GM18508 (cell line): ENCODE data around the gene FAM53A.

ENCODE experiments used
- ATAC-seq: cut with Tn5 transposase; IDR thresholded peaks from one replicate; pipeline ENCODE4 v1.9.1; 2021; ENCODE audit warnings: moderate number of reproducible peaks; ENCODE audit not compliant: insufficient read depth, unreplicated experiment

The FAM53A gene

GRCh38 chr4:1626941-1627340, 57.2 kb downstream of the FAM53A start:
- ATAC-seq: no peak

GRCh38 chr4:1626151-1626550, 58.0 kb downstream of the FAM53A start:
- ATAC-seq: no peak

GRCh38 chr4:1625600-1626138, 58.4 kb downstream of the FAM53A start:
- ATAC-seq: no peak

- ATAC-seq: no peak
Observed at GRCh38 chr4:1624519-1624910, 59.6 kb downstream of the FAM53A start.

- ATAC-seq: no peak
Observed at GRCh38 chr4:1623821-1624518, 60.1 kb downstream of the FAM53A start.

- no peak for ATAC-seq
Observed at GRCh38 chr4:1623400-1623799, 60.7 kb downstream of the FAM53A start.

GRCh38 chr4:1622956-1623355, 61.2 kb downstream of the FAM53A start:
- no peak for ATAC-seq

GRCh38 chr4:1622238-1622637, 61.9 kb downstream of the FAM53A start:
- no peak for ATAC-seq

GRCh38 chr4:1621526-1621925, 62.6 kb downstream of the FAM53A start:
- no peak for ATAC-seq

GRCh38 chr4:1619151-1619672, 64.9 kb downstream of the FAM53A start:
- ATAC-seq: no peak

- ATAC-seq: no peak
Observed at GRCh38 chr4:1618438-1618837, 65.7 kb downstream of the FAM53A start.

GRCh38 chr4:1616557-1616930, 67.6 kb downstream of the FAM53A start:
- ATAC-seq: no peak

DNA sequence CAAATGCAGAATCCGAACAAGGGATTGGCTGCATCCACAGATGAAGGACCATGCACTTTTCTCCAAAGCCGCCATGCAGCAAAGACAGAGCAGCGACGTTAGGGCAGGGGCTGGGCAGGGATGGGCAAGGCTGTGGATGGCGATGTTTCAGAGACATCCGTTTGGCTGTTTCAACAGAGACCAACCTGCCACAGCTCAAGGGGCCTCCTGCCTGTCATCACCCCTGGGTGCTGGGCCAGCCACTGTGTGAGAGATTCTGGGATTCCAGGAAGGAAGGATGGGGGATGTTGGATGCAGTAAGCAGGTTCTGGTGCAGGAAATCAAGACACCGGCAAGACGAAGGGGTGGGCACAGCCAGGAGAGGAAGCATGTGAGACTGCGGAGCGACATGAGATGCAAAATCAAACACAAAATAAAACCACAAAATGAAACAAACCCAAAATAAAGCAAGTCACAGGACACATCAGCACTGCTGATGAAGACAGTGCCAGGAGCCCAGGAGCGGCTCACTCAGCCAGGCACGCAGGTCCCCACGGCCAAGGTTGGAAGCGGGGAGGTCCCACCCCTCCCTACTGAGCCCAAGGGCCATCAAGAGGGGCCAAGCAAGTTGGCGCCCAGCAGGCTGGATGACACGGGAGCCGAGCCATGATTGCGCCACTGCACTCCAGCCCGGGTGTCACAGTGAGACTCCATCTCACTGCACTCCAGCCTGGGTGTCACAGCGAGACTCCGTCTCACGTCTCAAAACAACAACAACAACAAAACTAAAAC, 68.1 kb downstream of the FAM53A start:
- no peak for ATAC-seq

DNA sequence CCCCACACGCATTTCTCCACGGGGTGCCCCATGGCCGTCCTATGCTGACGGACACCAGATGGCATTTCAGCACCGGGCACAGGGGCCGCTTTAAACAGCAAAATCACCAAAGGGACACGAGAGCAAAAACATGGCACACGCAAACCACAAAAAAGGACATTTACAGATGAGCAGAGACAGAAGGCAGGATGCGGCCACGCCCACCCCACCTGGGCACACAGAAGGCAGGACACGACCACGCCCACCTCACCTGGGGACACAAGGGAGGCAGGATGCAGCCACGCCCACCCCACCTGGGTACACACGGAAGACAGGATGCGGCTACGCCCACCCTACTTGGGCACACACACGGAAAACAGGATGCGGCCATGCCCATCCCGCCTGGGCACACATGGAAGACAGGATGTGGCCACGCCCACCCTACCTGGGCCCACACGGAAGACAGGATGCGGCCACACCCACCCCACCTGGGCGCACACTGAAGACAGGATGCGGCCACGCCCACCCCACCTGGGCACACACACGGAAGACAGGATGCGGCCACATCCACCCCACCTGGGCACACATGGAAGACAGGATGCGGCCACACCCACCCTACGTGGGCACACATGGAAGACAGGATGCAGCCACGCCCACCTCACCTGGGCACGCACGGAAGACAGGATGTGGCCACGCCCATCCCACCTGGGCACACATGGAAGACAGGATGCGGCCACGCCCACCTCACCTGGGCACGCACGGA, 69.1 kb downstream of the FAM53A start:
- ATAC-seq: no peak

- no peak for ATAC-seq
Observed at GRCh38 chr4:1614502-1614853, 69.6 kb downstream of the FAM53A start.

DNA sequence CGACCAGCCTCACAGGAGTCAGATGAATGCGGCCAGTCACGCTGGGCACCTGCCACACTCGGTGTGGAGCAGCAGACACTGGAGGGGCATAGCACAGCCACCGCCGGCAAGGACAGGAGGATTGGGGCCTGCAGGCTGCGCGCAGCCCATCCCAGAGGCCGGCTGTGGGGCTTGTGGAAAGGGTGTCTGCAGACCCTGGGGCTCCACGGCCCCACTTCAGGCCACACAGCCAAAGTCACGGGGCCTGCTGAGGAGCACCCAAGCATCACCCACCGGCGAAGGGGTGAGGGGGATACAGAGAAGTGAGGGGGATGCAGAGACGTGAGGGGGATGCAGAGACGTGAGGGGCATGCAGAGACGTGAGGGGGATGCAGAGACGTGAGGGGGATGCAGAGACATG, 70.1 kb downstream of the FAM53A start:
- ATAC-seq: no peak

DNA sequence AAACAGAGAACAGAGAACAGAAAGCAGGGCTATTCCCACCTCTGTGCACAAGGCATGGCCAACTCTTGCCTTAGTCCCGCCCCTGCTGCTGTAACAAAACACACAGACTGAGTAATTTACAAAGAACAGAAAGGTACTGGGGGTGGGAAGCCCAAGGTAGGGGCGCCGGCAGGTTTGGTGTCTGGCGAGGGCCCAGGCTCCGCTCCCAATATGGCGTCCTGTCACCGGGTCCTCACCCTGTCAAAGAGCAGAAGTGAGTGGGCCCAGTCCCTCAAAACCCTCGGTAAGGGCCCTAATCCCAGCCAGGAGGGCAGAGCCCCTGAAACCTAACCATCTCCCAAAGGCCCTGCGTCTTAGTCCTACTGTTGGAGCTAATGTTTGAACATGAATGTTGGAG, 71.0 kb downstream of the FAM53A start:
- ATAC-seq: no peak

- no peak for ATAC-seq
Observed at GRCh38 chr4:1612278-1613098, 71.6 kb downstream of the FAM53A start.

GRCh38 chr4:1611501-1611870, 72.6 kb downstream of the FAM53A start:
- ATAC-seq: no peak
